ENCODE data around the gene PI4KB.

DNA sequence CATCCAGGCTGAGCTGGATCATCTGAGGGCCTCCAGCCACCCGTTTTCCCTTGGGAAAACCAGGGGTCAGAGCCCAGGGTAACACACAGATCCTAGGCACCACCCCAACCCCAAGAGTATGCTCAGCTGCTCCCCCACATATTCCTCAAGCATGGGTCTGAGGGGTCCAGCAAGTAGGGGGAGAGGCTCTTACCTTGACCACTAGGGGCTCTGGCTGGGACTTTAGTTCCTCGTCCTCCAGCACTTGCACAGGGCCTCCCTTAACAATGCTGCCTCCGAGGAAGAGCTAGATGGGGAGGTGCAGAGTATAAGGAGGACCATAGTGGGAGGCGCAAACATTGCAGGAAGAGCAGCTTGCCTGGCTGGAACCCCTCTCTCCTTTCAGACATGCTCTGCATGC lies 37.8 kb upstream of the PI4KB start:
- no peak for TF ChIP-seq POLR2A (IDR thresholded peaks at IDR 0.05)
- TF ChIP-seq, protein P1, sequence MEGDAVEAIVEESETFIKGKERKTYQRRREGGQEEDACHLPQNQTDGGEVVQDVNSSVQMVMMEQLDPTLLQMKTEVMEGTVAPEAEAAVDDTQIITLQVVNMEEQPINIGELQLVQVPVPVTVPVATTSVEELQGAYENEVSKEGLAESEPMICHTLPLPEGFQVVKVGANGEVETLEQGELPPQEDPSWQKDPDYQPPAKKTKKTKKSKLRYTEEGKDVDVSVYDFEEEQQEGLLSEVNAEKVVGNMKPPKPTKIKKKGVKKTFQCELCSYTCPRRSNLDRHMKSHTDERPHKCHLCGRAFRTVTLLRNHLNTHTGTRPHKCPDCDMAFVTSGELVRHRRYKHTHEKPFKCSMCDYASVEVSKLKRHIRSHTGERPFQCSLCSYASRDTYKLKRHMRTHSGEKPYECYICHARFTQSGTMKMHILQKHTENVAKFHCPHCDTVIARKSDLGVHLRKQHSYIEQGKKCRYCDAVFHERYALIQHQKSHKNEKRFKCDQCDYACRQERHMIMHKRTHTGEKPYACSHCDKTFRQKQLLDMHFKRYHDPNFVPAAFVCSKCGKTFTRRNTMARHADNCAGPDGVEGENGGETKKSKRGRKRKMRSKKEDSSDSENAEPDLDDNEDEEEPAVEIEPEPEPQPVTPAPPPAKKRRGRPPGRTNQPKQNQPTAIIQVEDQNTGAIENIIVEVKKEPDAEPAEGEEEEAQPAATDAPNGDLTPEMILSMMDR (IDR thresholded peaks at IDR 0.05) = no peak

All from body of pancreas (tissue), 4 donors.